Esophagus muscularis mucosa (tissue), 3 donors: ENCODE data around the gene FKBP5.

Experiments used
- POLR2A ChIP-seq: fragments of 450-650 bp; IDR thresholded peaks from one replicate; pipeline ENCODE4 v1.6.1; 2017; ENCODE audit warnings: antibody characterized with exemption, moderate library complexity, mild to moderate bottlenecking, low read depth
- POLR2AphosphoS5 ChIP-seq, 2 donors: sonication (generic); formaldehyde crosslinking; IDR thresholded peaks; one replicate each; pipeline ENCODE4 v1.6.1; 2017; ENCODE audit warnings: antibody characterized with exemption in 2 of 2
- TF ChIP-seq, protein P1 (sequence below), 3 experiments: fragments of 200-600 bp in 2 of 3; fragments of 450-650 bp in 1 of 3; sonication (generic) in 2 of 3; IDR thresholded peaks; one replicate each; pipeline ENCODE4 v1.5.1; 2017 to 2019; ENCODE audit warnings: antibody characterized with exemption in 3 of 3, mild to moderate bottlenecking in 2 of 3, moderate library complexity in 1 of 3

DNA sequence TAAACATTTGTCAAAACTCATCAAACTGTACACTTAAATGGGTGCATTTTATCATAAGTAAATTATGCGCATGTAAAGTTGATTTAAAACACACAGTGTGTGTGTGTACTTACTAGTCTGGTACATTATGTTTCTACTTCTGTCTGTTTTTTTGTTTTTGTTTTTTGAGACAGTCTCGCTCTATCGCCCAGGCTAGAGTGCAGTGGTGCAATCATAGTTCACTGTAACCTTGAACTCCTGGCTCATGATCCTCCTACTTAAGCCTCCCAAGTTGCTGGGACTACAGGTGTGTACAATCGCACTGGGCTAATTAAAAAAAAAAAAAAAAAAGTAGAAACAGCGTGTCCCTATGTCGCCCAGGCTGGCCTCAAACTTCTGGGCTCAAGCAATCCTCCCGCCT, 23.0 kb upstream of the FKBP5 start:
- TF ChIP-seq POLR2AphosphoS5 (IDR thresholded peaks at IDR 0.05) (no peak), POLR2A (no peak)
- TF ChIP-seq, protein P1, sequence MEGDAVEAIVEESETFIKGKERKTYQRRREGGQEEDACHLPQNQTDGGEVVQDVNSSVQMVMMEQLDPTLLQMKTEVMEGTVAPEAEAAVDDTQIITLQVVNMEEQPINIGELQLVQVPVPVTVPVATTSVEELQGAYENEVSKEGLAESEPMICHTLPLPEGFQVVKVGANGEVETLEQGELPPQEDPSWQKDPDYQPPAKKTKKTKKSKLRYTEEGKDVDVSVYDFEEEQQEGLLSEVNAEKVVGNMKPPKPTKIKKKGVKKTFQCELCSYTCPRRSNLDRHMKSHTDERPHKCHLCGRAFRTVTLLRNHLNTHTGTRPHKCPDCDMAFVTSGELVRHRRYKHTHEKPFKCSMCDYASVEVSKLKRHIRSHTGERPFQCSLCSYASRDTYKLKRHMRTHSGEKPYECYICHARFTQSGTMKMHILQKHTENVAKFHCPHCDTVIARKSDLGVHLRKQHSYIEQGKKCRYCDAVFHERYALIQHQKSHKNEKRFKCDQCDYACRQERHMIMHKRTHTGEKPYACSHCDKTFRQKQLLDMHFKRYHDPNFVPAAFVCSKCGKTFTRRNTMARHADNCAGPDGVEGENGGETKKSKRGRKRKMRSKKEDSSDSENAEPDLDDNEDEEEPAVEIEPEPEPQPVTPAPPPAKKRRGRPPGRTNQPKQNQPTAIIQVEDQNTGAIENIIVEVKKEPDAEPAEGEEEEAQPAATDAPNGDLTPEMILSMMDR (IDR thresholded peaks at IDR 0.05): no peak
